ENCODE data around the gene CD207. TPM values are rescaled to one million over a fixed set of nuclear protein-coding genes. Genes with fewer than 3 reads are reported as not detected.

Gene CD207
- polyA plus RNA-seq, 1 donor from 2014 or later: not detected

Small RNA genes within 50 kb of the gene (small RNA-seq; reads per million reads assigned to genes)
- gene HMGN2P21: 0 to 0.08 (median 0) reads per million in 3 experiments

Other genes starting within 250 kb of the CD207 start
- 52.5 and 73.6 TPM in 2 replicates for gene ADD2, start 67.6 kb downstream of the CD207 start, polyA plus RNA-seq
- gene FIGLA, start 45.2 kb downstream of the CD207 start, polyA plus RNA-seq: not detected in 2 replicates
- gene CLEC4F, start 15.2 kb downstream of the CD207 start, polyA plus RNA-seq: not detected in 2 replicates
- 0.66 and 0.74 TPM in 2 replicates for gene VAX2, start 64.8 kb upstream of the CD207 start, polyA plus RNA-seq
- gene ATP6V1B1, start 100.1 kb upstream of the CD207 start, polyA plus RNA-seq: 0.12 and 0.42 TPM in 2 replicates
- gene ANKRD53, start 142.8 kb upstream of the CD207 start, polyA plus RNA-seq: not detected in 2 replicates
- 30.3 and 48.2 TPM in 2 replicates for gene TEX261, start 159.1 kb upstream of the CD207 start, polyA plus RNA-seq
- gene NAGK, start 232.8 kb upstream of the CD207 start, polyA plus RNA-seq: 123 and 180 TPM in 2 replicates

Data from neural cell (in vitro differentiated cells).